GM18867 (cell line): ENCODE results near the gene LRRC23.
"Not testable (repeated sequence)": the region's sequence is repeated elsewhere in the genome, so short reads cannot be mapped to it uniquely, and the experiment has no call there.

Source experiments
- ATAC-seq: cut with Tn5 transposase; IDR thresholded peaks from one replicate; pipeline ENCODE4 v1.9.1; 2021; ENCODE audit warnings: mild to moderate bottlenecking, moderate library complexity; ENCODE audit not compliant: unreplicated experiment

The LRRC23 gene

DNA sequence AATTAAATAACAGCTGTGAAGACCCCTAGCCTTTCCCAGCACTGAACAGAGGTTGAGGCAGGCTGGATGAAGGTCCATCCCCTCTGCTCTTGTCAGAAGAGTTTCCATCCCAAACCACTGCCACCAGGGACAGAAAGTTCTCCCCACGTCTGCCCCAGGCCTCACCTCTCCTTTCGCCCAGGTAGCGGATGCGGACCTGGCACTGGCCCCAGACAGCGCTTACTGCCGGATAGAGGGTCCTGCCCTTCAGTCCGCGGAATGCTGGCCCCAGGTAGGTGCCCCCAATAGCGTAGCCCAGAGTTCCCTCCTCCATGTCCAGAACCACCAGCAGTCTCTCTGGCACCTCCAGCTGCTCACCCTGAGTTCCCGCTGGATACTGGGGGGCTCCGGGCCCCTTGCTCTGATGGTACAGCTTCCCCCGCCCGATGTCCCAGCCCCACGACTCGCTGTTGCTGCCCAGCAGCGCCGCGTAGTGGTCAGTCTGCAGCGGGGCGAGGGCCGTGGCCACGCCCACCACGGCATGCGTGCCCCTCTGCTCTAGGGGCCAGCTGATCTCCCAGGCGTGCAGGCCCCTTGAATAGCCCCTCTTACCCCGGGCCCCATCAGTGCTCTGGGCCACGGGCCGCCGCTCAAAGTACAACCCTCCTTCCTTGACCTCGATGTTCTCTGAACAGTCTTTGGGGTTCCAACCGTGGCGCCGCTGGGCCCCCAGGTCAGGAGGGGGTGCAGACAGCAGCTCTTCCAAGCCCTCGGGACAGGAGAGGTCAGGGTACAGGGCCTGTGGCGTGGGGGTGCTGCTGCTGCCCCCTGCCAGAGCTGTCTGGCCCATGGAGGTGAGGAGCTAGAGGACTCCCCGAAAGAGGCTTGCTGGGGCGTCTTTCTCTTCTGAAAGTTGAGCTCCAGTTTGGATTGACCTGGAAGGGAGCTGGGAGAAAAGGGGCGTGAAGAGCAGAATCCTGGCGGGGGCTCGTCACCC lies 32.3 kb upstream of the LRRC23 start:
- ATAC-seq, result peak; percentile 25

DNA sequence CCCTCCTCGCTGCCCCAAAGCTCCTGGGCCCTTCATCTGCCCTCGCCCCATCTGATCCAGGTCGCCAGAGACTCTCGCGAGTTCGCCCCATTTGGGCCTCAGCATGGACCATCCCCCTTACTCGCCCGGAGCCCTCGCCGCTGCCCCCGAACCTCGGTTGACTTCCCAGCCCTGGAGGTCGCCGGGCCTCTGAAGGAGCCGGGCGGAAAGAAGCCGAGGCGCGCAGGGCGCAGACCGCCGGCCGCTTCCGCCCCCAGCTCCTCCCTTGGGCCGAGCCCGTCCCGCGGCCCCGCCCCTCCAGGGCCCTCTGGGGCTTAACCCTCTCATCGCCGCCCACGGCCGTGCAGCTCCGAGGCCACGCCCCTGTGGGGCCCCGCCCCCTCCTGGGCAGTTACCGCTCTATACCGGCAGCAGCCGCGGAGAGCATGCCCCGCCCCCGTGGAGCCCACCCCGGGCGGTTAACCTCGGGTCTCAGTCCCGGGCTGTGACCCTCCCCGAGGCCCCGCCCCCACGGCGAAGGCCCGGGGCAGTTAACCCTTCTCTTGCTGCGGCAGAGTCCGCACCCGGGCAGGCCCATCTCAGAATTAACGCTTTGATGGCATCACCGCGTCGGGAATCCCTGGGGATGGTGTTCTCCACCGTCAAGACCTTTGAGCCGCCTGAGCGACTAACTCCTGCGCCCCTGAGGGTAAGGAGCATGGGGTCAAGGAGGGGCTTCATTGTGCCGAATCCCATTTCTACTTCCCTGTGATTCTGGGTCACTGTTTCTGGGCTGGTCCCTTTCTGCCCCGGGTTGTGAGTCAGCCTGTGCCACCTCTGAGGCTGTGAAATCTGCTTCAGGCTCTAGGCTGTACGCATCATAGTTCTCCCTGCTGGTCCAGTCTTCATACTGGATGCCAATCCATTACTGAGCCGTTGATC lies 31.3 kb upstream of the LRRC23 start, which contains the start of gene SPSB2:
Gene SPSB2 (minus strand): TSS at position 210 of the 921 bp plus-strand sequence. CDS start 402 bp downstream, outside the sequence.
- ATAC-seq, result peak; percentile 71

DNA sequence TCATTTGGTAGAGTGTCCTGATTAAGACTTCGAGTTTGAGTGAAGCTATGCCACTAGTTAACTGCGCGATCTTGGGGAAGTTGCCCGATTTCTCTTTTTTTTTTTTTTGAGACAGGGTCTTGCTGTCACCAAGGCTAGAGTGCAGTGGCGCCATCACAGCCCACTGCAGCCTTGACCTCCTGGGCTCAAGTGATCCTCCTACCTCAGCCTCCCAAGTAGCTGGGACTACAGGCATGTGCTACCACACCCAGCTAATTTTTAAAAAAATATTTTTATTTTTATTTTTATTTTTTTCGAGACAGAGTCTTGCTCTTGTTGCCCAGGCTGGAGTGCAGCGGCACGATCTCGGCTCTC lies 30.6 kb upstream of the LRRC23 start:
- ATAC-seq, result not testable (repeated sequence)

DNA sequence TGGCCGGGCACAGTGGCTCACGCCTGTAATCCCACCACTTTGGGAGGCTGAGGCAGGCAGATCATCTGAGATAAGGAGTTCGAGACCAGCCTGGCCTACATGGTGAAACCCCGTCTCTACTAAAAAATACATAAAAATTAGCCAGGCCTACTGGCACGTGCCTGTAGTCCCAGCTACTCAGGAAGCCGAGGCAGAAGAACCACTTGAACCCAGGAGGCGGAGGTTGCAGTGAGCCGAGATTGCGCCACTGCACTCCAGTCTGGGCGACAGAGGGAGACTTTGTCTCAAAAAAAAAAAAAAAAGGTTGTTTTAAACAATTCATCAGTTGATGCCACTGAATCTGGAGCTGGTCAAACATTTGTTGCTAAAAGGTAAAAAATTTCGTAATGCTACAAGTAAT lies 24.8 kb upstream of the LRRC23 start:
- ATAC-seq, result not testable (repeated sequence)

DNA sequence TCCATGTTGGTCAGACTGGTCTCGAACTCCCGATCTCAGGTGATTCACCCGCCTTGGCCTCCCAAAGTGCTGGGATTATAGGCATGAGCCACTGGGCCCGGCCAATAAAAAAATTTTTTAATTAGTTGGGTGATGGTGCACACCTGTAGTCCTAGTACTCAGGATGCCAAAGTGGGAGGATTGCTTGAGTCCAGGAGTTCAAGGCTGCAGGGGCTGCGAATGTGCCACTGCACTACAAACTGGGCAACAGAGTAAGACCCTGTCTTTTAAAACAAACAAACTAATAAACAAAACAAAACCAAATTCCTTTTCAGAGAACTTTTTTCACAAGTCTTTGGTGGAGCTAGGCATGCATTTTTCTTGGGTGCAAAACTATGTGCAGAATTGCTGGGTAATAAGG lies 21.4 kb upstream of the LRRC23 start:
- ATAC-seq, result no peak

DNA sequence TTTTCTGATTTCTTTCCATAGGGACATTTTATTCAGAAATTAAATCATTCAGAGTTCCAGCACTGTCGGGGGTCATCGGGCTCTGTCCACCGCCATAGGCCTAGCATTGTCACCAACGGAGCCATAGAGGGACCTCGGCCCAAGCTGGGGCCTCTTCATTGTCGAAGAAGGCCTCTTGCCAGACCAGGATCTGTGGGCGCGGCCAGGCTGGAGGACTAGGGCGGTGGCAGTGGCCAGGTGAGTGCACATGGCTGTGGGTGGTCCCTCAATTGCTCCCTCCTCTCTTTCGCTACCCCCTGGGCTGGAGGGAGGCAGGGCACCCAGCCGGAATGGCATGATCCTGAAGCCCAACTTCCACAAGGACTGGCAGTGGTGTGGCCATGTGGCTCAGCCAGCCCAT lies 20.9 kb upstream of the LRRC23 start:
- ATAC-seq, result no peak

DNA sequence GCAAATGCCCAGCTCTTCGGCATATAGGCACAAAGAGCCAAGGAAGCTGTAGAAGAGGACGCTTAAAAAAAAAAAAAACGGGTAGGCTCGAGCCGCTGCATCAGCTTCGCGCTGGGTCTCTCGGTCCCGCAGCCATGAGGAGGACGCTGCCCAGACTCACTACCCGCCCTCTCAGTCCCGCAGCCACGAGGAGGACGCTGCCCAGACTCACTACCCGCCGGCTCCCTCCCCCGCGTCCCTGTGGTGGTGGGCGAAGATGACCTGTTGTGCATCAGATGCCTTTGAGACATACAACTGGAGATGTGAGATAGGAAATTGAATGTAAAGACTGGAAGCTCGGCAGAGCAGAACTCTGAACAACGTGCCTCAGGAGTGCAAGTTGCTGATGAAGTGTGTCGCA lies 20.1 kb upstream of the LRRC23 start:
- ATAC-seq, result no peak

DNA sequence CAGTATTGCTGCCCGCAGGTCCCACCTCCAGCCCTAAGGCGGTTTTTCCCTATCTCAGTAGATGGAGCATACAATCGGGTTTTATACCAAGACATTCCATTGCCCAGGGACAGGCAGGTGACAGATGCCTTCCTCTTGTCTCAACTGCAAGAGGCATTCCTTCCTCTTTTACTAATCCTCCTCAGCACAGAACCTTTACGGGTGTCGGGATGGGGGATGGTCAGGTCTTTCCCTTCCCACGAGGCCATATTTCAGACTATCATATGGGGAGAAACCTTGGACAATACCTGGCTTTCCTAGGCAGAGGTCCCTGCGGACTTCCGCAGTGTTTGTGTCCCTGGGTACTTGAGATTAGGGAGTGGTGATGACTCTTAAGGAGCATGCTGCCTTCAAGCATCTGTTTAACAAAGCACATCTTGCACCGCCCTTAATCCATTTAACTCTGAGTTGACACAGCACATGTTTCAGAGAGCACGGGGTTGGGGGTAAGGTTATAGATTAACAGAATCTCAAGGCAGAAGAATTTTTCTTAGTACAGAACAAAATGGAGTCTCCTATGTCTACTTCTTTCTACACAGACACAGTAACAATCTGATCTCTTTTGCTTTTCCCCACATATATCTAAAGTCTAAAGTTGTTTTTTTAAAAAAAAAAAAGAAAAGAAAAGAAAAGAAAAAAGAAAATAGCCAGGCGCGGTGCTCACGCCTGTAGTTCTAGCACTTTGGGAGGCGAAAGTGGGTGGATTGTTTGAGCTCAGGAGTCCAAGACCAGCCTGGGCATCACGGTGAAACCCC lies 18.2 kb upstream of the LRRC23 start:
- ATAC-seq, result not testable (repeated sequence)

DNA sequence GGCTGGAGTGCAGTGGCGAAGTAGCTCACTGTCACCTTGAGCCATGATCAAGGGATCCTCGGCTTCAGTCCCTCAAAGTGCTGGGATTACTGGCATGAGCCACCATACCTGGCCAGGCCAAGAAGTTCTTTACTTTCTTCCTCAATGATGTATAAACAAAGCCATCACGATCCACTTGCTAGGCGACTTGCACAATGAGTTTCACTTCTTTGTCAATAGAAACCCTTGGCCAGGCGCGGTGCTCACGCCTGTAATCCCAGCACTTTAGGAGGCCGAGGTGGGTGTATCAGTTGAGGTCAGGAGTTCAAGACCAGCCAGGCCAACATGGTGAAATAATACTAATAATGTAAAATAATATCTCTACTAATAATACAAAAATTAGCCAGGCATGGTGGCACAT lies 17.2 kb upstream of the LRRC23 start:
- no peak for ATAC-seq

DNA sequence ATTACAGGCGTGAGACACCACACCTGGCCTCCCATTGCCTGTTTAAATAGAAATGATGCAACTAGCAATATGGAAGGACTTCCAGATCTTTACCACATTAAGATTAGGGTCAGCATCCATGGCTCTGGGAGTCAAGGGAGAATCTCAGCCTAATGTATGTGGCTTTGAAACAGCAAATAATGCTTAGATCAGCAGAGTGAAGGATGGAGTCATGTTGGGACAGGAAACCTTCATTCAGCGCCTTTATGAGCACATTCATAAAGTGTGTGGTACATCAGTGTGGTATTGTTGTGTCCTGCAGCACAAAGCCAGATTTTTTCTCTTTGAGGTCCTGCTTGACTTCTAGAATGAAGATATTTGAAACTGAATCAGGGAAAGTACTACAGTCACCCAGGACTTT lies 16.3 kb upstream of the LRRC23 start:
- ATAC-seq, result no peak

DNA sequence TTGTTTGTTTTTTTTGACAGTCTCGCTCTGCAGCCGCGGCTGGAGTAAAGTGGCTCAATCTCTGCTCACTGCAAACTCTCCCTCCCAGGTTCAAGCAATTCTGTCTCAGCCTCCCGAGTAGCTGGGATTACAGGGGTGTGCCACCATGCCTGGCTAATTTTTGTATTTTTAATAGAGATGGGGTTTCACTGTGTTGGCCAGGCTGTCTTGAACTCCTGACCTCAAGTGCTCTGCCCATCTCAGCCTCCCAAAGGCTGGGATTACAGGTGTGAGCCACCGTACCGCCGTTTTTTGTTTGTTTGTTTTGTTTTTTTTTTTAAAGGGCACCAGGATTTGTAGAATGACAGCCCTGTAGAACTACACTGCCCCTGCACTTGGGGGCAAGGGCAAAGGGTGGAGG lies 15.8 kb upstream of the LRRC23 start:
- not testable (repeated sequence) for ATAC-seq

DNA sequence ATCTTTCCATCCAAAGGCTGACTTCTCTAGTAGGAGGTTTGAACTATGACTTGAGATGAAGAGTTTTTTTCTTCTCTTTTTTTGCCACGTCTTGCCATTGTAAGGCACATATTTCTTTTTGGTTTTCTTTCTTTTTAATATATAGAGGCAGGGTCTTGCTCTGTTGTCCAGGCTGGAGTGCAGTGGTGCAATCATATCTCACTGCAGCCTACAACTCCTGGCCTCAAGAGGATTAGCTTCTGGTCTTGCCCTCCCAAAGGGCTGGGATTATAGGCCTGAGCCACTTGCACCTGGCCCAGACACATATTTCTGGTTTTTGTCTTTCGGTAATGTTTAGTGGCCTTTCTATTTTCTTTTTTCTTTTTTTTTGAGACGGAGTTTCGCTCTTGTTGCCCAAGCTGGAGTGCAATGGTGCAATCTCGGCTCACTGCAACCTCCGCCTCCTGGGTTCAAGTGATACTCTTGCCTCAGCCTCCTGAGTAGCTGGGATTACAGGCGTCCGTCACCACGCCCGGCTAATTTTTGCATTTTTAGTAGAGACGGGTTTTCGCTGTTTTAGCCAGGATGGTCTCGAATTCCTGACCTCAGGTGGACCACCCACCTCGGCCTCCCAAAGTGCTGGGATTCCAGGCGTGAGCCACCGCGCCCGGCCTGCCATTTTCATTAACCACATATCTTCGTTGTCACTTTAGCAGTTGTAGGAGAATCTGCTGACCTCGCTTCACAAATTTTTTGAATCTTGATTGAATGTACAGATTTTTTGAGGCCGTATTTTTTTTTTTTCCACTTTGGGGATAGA lies 14.6 kb upstream of the LRRC23 start:
- ATAC-seq, result not testable (repeated sequence)

DNA sequence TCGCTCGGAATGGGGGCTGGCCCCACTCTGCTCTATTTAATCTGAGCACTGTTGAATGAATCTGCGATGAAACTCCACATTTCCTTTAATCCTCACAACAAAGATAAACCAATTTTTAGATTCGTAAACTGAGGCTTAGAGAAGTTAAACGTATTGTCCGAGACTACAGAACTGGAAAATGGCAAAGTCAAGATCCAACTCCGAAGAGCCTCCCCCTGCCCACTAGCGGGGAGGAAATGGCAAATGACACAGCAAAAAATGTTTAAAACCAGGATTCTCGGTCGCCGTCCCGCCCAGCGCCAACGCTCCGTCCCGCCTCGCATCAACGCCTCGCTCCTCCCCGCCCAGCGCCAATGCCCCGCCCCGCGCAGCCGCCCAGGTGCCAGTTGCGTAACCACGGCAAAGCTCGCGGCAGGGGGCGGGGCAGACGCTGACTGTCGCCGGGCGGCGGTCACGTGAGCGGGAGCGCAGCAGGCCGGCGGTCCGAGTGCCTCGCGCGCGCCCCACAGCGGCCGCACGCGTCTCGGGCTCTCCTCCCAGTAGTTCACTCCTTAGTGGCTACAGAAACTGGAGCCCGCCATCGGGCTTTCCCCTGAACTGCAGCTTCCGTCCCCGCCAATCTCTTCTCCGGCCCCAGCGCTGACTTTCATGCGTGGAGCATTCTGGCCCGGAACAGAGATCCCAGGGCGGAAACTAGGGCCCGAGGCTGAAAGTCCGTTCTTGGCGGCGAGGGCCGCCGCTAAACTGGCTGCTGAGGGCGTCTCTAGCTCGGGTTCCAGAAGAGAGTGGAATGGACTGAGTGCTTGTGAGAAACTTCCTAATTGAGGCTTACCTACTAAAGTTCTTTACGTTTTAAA lies 13.6 kb upstream of the LRRC23 start:
- ATAC-seq, result peak; percentile 92

DNA sequence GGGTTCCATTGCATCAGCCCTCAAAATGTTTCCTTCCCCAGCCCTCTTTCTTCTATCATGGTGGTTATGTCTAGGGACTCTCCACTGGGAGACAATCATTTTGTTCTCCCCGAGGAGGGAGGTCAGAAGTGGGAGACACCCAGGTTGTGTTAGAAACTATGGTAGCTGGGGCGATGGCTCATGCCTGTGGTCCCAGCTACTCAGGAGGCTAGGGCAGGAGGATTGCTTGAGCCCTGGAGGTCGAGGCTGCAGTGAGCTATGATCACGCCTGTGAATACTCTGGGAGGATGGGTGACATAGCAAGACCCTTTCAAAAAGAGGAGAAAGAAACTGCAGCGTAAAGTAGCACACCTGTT lies 13.0 kb upstream of the LRRC23 start:
- ATAC-seq, result no peak

DNA sequence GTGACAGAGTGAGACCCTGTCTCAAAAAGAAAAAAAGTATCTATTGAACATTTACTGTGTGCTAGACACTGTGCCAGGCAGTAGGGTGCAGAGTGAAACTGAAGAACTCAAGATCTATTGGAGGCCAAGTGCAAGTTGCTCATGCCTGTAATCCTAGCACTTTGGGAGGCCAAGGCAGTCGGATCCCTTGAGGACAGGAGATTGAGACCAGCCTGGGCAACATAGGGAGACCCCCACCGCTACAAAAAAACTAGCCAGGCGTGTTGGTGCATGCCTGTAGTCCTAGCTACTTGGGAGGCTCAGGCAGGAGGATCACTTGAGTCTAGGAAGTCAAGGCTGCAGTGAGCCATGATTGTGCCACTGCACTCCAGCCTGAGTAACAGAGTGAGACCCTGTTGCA lies 11.9 kb upstream of the LRRC23 start:
- ATAC-seq, result not testable (repeated sequence)

DNA sequence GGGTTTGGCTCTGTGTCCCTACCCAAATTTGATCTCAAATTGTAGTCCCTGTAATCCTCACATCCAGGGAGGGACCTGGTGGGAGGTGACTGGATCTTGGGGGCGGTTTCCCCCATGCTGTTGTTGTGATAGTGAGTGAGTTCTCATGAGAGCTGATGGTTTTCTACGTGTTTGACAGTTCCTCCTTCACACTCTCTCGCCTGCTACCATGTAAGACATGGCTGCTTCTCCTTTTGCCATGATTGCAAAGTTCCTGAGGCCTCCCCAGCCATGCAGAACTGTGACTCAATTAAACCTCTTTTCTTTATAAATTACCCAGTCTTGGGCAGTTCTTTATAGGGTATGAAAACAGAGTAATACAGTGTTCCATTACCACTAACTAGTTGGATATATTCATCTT lies 10.3 kb upstream of the LRRC23 start:
- no peak for ATAC-seq

DNA sequence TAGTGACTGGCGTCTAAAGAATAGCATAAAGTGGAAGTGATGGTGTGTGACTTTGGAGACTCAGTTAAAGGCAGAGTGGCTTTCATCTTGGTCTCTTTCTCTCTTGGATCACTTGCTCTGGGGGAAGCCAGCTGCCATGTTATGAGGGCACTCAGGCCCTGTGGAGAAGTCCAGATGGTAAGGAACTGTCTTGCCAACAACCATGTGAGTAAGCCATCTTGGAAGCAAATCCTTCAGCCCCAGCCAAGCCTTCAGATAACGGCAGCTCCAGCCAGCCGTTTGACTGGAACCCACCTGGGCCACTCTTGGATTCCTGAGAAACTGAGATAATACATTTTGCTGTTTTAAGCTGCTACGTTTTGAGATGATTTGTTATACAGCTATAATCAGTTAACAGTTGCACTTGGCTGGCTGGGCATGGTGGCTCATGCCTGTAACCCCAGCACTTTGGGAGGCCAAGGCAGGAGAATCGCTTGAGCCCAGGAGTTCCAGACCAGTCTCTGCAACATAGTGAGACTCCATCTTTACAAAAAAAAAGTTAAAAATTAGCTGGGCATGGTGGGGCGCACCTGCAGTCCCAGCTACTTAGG lies 7.7 kb upstream of the LRRC23 start:
- no peak for ATAC-seq

DNA sequence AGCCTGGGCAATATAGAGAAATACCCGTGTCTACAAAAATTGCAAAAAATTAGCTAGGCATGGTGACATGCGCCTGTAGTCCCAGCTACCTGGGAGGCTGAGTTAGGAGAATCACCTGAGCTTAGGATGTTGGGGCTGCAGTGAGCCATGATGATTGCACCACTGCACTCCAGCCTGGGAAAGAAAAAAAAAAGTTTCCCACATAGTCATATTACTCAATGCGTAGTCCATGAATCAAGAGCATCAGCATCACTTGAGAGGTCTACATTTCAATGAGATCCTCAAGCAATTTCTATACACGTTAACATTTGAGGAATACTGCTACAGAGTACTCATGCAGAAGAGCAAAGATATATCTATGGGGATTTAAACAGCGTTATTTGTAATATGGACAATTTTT lies 5.2 kb upstream of the LRRC23 start:
- no peak for ATAC-seq
